ENCODE results near the gene NADSYN1. TPM values are rescaled to one million over a fixed set of nuclear protein-coding genes. Genes with fewer than 3 reads are reported as not detected.

Gene NADSYN1
- total and polyA plus RNA-seq, 2 experiments from 2014 or later, result 35.6 to 54.9 TPM

- no peaks in the 10 kb centered on the region for H3K4me1 ChIP-seq (ENCODE audit: insufficient read depth)
- ATAC-seq (no peak), DNase-seq (ENCODE audit: low spot score) (no peak)
- no peak overlapping the region for H3K4me3 Mint-ChIP-seq
- H3K79me2 ChIP-seq (replicated peaks; ENCODE audit: insufficient read depth), result no peaks in the 10 kb centered on the region
- H2AFZ ChIP-seq, result no peak overlapping the region
- no peaks in the 10 kb centered on the region for H3K9me2 ChIP-seq (ENCODE audit: insufficient read depth)
- H3K27me3 ChIP-seq (ENCODE audit: insufficient read depth), result no peaks in the 10 kb centered on the region
- H3K36me3 ChIP-seq (ENCODE audit: insufficient read depth), result no peaks in the 10 kb centered on the region
- no peak overlapping the region for H3K4me3 ChIP-seq
- no peak overlapping the region for H3K27ac ChIP-seq (ENCODE audit: low read depth)
- no peaks in the 10 kb centered on the region for H3F3A ChIP-seq (replicated peaks; ENCODE audit: low read depth)
- no peak for TF ChIP-seq CTCF (conservative IDR thresholded peaks at IDR 0.05; ENCODE audit: low read depth in 2 of 2)
- no peak overlapping the region for H3K27ac Mint-ChIP-seq
- H3K4me1 Mint-ChIP-seq, result peaks cover 2% of the 10 kb centered on the region; the same call in 1 of the 3 replicates
- no peaks in the 10 kb centered on the region for H3K9me3 Mint-ChIP-seq
- H3K36me3 Mint-ChIP-seq (ENCODE audit: low read depth), result no peaks in the 10 kb centered on the region
- H4K20me1 ChIP-seq (replicated peaks; ENCODE audit: insufficient read depth), result no peaks in the 10 kb centered on the region
- H3K27me3 Mint-ChIP-seq (ENCODE audit: insufficient read depth, low read depth, poor library complexity), result peaks cover 2% of the 10 kb centered on the region
- H3K4me2 ChIP-seq, result no peak overlapping the region
These were observed 77.6 kb downstream of the NADSYN1 start for GRCh38 chr11:71530602-71531001.

GRCh38 chr11:71532036-71532610, 79.1 kb downstream of the NADSYN1 start:
- no peak overlapping the region for H2AFZ ChIP-seq
- Mint-ChIP-seq H3K27me3 (ENCODE audit: insufficient read depth, low read depth, poor library complexity) (peaks cover 2% of the 10 kb centered on the region), H3K36me3 (ENCODE audit: low read depth) (no peaks in the 10 kb centered on the region), H3K4me1 (no peaks in the 10 kb centered on the region), H3K27ac (no peak overlapping the region), H3K4me3 (no peak overlapping the region), H3K9me3 (no peaks in the 10 kb centered on the region)
- no peaks in the 10 kb centered on the region for H3K79me2 ChIP-seq (replicated peaks; ENCODE audit: insufficient read depth)
- H3K27ac ChIP-seq (ENCODE audit: low read depth), result no peak overlapping the region
- H3K4me1 ChIP-seq (ENCODE audit: insufficient read depth), result no peaks in the 10 kb centered on the region
- no peaks in the 10 kb centered on the region for H3F3A ChIP-seq (replicated peaks; ENCODE audit: low read depth)
- ATAC-seq (no peak), DNase-seq (ENCODE audit: low spot score) (no peak)
- H3K27me3 ChIP-seq (ENCODE audit: insufficient read depth), result no peaks in the 10 kb centered on the region
- no peak overlapping the region for H3K4me2 ChIP-seq
- no peaks in the 10 kb centered on the region; the same call in 1 of the 2 replicates for H4K20me1 ChIP-seq (replicated peaks; ENCODE audit: insufficient read depth)
- no peak overlapping the region for H3K4me3 ChIP-seq
- TF ChIP-seq ZNF331 (CRISPR knock-in tag; IDR thresholded peaks at IDR 0.05; ENCODE audit: low read depth) (no peak), CTCF (conservative IDR thresholded peaks at IDR 0.05; ENCODE audit: low read depth in 2 of 2) (no peak), JUNB (IDR thresholded peaks at IDR 0.05; ENCODE audit: unreplicated experiment) (no peak), NANOG (IDR thresholded peaks at IDR 0.05; ENCODE audit: borderline replicate concordance) (no peak), ZNF114 (CRISPR knock-in tag; IDR thresholded peaks at IDR 0.05) (no peak), ETS1 (IDR thresholded peaks at IDR 0.05) (no peak), ZNF462 (CRISPR knock-in tag; IDR thresholded peaks at IDR 0.05) (no peak), CREB1 (CRISPR knock-in tag; IDR thresholded peaks at IDR 0.05; ENCODE audit: low read depth) (no peak), EZH2 (IDR thresholded peaks at IDR 0.05; ENCODE audit: low read depth, unreplicated experiment) (no peak), POLR2AphosphoS5 (IDR thresholded peaks at IDR 0.05; ENCODE audit: low read depth) (no peak)
- no peaks in the 10 kb centered on the region for H3K36me3 ChIP-seq (ENCODE audit: insufficient read depth)
- no peaks in the 10 kb centered on the region for H3K9me2 ChIP-seq (ENCODE audit: insufficient read depth)

All from GM23338 (cell line).